GM18508 (cell line): ENCODE results near the gene RAD54L2.
A peak's percentile ranks its signal among the peaks of the same experiment; 100 is the strongest.
"Not testable (repeated sequence)": the region's sequence is repeated elsewhere in the genome, so short reads cannot be mapped to it uniquely, and the experiment has no call there.

Experiments
- ATAC-seq: cut with Tn5 transposase; IDR thresholded peaks from one replicate; pipeline ENCODE4 v1.9.1; 2021; ENCODE audit warnings: moderate number of reproducible peaks; ENCODE audit not compliant: insufficient read depth, unreplicated experiment

RAD54L2 gene

GRCh38 chr3:51538459-51539290, at the start of gene RAD54L2:
Gene RAD54L2, plus strand, starts transcription at chr3:51538719. Its CDS starts 51,702 bp downstream, at chr3:51590421.
- no peak for ATAC-seq

- ATAC-seq, result peak; percentile 36
Observed at GRCh38 chr3:51498876-51499738, 39.4 kb upstream of the RAD54L2 start.

- ATAC-seq, result no peak
Observed at GRCh38 chr3:51500632-51501131, 37.8 kb upstream of the RAD54L2 start.

GRCh38 chr3:51501833-51502561, 36.5 kb upstream of the RAD54L2 start:
- no peak for ATAC-seq

GRCh38 chr3:51502562-51502910, 36.0 kb upstream of the RAD54L2 start:
- no peak for ATAC-seq

GRCh38 chr3:51503007-51503406, 35.5 kb upstream of the RAD54L2 start:
- no peak for ATAC-seq

- no peak for ATAC-seq
Observed at GRCh38 chr3:51508255-51508654, 30.3 kb upstream of the RAD54L2 start.

- no peak for ATAC-seq
Observed at GRCh38 chr3:51510996-51511395, 27.5 kb upstream of the RAD54L2 start.

GRCh38 chr3:51514210-51514609, 24.3 kb upstream of the RAD54L2 start:
- ATAC-seq, result no peak

GRCh38 chr3:51519848-51520247, 18.7 kb upstream of the RAD54L2 start:
- ATAC-seq, result no peak

- ATAC-seq, result not testable (repeated sequence)
Observed at GRCh38 chr3:51520906-51521730, 17.4 kb upstream of the RAD54L2 start.

GRCh38 chr3:51522273-51522962, 16.1 kb upstream of the RAD54L2 start:
- ATAC-seq, result no peak

GRCh38 chr3:51524874-51525273, 13.6 kb upstream of the RAD54L2 start:
- not testable (repeated sequence) for ATAC-seq

- no peak for ATAC-seq
Observed at GRCh38 chr3:51530485-51530884, 8.0 kb upstream of the RAD54L2 start.

- ATAC-seq, result no peak
Observed at GRCh38 chr3:51535146-51536019, 3.1 kb upstream of the RAD54L2 start.

- ATAC-seq, result not testable (repeated sequence)
Observed at GRCh38 chr3:51537631-51538030, 888 bp upstream of the RAD54L2 start.

- no peak for ATAC-seq
Observed at GRCh38 chr3:51538115-51538458, 432 bp upstream of the RAD54L2 start.

GRCh38 chr3:51539291-51539941, 897 bp downstream of the RAD54L2 start:
- no peak for ATAC-seq
